ENCODE data around the gene SLC20A1.
"Not testable (repeated sequence)": the region's sequence is repeated elsewhere in the genome, so short reads cannot be mapped to it uniquely, and the experiment has no call there.

The SLC20A1 gene

DNA sequence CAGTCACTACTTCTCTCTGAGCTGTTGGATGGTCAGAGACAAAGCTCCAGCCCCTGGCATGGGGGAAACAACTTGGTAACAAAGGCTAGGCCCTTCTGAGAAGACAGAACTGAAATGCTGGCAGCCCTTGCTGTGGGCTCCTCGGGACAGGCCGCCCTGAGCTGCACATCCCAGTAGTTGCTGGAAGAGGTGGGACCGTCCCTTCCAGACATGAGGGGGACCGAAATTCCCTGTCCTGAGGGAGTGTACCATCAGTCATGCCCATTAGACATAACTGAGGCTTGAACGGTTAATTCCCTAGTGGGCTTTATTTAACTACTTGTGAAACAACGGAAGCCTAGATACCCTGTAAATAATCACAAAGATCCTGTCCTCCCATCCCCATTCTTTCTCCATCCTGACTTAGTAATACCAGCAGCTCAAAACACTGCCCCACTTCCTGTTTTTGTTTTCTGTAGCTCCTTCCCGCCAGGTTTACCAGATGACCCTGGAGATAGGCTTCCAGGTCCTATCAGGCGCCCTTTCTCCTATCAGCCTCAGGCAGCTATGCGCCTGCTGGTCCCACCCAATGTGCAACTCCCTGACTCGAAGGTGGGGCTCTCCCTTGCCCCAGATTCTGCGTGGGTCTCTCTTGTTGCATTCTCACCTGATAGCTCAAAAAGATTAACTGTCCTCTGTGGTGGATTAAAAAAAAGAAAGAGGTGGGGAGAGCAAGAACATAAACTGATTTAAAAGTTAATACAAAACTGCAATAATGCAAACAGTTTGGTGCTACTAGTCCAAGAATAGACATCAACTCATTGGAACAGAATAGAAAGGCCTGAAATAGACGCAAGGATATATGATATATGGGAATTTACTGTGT lies 38.0 kb downstream of the SLC20A1 start:
- no peak for DNase-seq (ENCODE audit: low spot score)

GRCh38 chr2:112684415-112684775 lies 38.7 kb downstream of the SLC20A1 start:
- no peak for DNase-seq (ENCODE audit: low spot score)

DNA sequence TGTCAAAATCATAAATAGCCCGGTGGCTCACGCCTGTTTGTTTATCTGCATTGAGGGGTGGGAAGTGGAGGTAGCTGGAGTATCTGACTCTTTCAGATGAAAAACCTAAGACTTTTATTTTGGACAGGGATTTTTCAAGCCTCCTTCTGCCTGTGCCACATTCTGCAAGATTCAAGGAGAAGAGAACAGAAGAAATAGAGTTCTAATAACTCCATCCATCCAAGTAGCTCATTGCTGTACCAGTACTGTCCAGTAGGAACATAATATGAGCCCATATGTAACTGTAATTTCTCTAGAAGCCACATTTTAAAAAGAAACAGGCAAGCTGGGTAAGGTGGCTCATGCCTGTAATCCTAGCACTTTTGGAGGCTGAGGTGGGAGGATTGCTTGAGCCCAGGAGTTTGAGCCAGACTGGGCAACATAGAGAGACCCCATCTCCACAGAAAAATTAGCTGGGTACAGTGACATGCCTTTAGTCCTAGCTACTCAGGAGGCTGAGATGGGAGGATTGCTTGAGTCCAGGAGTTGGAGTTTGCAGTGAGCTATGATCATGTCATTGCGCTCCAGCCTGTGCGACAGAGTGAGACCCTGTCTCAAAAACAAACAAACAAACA lies 39.6 kb downstream of the SLC20A1 start:
- no peak for DNase-seq (ENCODE audit: low spot score)

GRCh38 chr2:112686348-112687217 lies 40.8 kb downstream of the SLC20A1 start:
- DNase-seq (ENCODE audit: low spot score), result no peak

GRCh38 chr2:112687522-112687921 lies 41.8 kb downstream of the SLC20A1 start:
- no peak for DNase-seq (ENCODE audit: low spot score)

DNA sequence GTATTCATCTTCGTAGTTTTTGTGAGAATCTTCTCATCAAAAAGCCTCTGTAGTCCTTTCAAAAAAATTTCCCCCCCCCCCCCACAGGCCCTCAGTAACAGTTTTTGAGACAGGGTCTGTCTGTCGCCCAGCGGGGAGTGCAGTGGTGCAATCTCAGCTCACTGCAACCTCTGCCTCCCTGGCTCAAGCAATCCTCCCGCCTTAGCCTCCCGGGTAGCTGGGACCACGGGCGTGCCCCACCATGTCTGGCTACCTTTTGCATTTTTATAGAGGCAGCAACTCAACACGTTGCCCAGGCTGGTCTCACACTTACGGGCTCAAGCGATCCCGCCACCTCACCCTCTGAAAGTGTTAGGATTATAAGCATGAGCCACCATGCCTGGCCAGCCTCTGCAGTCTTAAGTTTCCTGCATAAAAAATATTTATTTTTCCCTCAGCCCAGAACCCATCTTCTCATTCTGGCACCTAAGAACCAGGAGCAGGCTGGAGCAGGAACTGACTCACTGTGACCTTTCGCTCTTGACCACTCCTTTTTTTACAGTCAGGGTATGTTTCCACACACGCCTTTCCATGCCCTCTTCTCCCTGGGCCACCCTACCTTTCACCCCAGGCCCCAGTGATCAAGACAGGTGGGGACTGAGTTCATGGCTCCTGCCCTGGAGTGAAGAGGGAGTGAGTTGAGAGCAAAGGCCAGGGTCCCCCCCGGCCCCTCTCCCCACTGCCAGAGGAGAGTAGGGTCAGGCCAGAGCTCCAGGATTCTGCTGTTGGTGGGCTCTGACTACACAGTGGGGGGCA lies 42.5 kb downstream of the SLC20A1 start:
- DNase-seq (ENCODE audit: low spot score), result peak; percentile 52

- DNase-seq (ENCODE audit: low spot score), result peak; percentile 70
These were observed 45.2 kb downstream of the SLC20A1 start for GRCh38 chr2:112690853-112691401.

DNA sequence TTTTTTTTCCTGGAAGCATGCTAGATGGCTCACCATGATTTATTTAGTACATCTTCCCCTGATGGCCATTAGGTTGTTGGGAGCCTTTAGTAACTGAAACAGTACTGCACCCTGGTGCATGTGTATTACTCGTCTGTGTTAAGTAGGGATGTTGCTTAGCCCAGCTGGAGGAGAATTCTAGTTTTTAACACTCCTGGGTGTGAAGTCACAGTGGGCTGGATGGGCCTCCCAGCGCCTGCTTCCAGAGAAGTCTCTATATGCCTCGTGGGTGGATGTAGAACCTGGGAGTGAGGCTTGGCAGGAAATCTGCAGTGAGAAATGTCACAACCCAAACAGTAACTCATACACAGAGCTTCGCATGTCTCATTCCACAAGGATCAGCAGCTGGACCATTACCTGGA lies 46.1 kb downstream of the SLC20A1 start:
- no peak for DNase-seq (ENCODE audit: low spot score)

DNA sequence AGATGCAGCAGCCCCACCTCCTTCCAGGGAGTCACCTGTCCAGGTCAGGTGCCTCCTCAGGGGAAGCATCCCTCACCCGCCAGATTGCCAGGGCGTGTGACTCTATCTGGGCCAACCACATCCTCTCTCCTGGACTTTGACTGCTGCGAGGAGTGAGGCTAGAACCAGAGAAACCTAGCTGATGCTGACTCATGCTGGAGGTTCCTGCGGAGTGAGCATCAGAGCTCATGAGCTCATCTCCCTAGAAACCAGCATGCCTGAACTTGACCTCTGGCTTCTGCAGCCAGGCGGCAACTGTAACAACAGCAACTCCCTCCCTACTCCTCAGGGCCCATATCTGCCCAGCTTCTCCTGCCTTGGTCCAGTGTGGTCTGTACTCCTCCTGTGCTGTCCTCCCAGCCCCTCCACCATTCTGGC lies 46.8 kb downstream of the SLC20A1 start:
- DNase-seq (ENCODE audit: low spot score), result peak; percentile 93

DNA sequence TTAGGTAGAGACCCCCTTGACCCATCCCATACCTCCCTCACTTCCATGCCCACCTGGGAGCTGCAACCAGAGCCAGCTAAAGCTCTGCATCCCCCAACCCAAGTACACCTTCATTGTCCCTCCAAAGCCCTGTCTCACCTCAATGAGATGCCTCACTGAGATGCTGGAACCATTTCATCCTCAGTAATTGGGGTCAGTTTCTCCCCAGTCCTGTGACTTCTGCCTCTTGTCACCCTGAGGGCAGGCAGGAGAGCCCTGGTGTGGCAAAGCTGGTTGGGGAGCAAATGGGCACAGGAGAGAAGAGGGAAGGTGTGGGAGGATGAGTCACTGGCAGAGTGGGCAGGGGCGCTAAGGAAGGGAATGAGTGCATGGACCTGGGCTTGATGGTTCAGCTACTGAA lies 47.2 kb downstream of the SLC20A1 start:
- no peak for DNase-seq (ENCODE audit: low spot score)

GRCh38 chr2:112693596-112693995 lies 47.9 kb downstream of the SLC20A1 start:
- DNase-seq (ENCODE audit: low spot score), result no peak

GRCh38 chr2:112694182-112694581 lies 48.4 kb downstream of the SLC20A1 start:
- no peak for DNase-seq (ENCODE audit: low spot score)

DNA sequence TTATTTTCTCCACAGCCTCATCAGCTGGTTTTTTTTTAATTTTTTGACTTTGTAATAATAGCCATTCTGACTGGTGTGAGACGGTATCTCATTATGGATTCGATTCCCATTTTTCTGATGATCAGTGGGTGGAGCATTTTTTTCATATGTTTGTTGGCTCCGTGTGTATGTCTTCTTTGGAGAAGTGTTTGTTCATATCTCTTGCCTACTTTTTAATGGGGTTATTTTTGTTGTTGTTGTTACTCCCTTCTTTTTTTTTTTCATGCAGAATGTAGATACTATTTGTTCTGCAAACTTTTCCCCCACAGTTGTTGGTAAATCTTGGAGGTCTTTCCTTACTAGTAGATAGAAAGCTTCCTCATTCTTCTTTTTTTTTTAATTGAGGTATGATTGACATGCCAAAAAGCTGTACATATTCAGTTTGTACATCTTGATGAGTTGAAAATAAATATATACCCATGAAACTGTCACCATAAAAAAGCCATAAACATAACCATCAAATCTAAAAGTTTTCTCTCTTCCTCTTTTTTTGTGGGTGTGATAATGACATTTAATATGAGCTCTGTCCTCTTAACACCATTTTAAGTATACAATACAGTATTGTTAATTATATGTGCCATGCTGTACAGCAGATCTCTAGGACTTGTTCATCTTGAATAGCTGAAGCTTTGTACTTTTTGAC lies 53.2 kb downstream of the SLC20A1 start:
- DNase-seq (ENCODE audit: low spot score), result no peak

GRCh38 chr2:112699984-112700667 lies 54.4 kb downstream of the SLC20A1 start:
- no peak for DNase-seq (ENCODE audit: low spot score)

GRCh38 chr2:112701052-112701451 lies 55.3 kb downstream of the SLC20A1 start:
- no peak for DNase-seq (ENCODE audit: low spot score)

DNA sequence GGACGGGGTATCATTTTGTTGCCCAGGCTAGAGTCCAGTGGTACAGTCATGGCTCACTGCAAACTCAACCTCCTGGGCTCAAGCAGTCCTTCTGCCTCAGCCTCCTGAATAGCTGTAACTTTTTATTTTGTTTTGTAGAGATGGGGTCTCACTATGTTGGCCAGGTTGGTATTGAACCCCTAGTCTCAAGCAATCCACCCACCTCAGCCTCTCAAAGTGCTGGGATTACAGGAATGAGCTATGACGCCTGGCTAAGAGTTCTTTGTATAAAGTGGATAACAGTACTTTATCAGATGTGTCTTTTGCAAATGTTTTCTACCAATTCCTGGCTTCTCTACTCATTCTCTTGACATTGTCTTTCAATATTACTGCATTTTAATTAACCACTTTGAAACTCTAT lies 57.9 kb downstream of the SLC20A1 start:
- no peak for DNase-seq (ENCODE audit: low spot score)

DNA sequence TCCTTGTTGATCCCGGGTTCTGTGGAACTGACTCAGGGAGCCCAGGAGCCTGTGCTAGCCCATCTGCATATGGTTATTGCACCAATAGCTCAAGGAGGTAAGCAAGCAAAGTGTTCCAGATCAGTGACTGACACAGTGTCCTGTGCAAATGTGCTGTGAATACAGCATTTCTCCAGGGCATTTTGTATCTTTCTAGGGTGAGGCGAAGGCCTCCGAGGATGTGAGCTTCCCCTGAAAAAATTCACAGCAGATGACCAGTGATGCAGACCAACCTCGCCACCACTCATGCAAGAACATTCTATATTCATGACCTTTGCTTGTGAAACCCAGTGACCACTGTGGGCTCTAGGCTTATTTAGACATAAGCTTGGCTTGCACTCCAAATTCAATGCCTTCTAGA lies 59.8 kb downstream of the SLC20A1 start:
- no peak for DNase-seq (ENCODE audit: low spot score)

GRCh38 chr2:112706170-112706664 lies 60.5 kb downstream of the SLC20A1 start:
- DNase-seq (ENCODE audit: low spot score), result no peak

DNA sequence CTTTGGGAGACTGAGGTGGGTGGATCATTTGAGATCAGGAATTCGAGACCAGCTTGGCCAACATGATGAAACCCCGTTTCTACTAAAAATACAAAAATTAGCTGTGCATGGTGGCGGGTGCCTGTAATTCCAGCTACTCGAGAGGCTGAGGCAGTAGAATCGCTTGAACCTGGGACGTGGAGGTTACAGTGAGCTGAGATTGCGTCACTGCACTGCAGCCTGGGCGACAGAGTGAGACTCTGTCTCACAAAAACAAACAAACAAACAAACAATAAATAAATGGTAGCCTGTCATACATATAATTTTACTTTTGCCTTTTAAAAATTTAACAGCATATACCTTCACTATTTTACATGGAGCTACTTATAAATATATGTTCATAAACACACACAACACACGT lies 61.2 kb downstream of the SLC20A1 start:
- DNase-seq (ENCODE audit: low spot score), result not testable (repeated sequence)

GRCh38 chr2:112708968-112709367 lies 63.2 kb downstream of the SLC20A1 start:
- no peak for DNase-seq (ENCODE audit: low spot score)
